Nephron progenitor cell (in vitro differentiated cells): ENCODE measurements around the gene ALKBH1.
"Not testable (repeated sequence)": the region's sequence is repeated elsewhere in the genome, so short reads cannot be mapped to it uniquely, and the experiment has no call there.

ENCODE experiments used
- DNase-seq: peaks from one replicate; pipeline ENCODE4 v3.0.0; 2021
- H3K27ac Mint-ChIP-seq: 2 replicates; pipeline ENCODE4 v1.8.0; 2021; ENCODE audit warnings: mild to moderate bottlenecking, moderate library complexity, mixed read lengths
- H3K27me3 Mint-ChIP-seq: 2 replicates; pipeline ENCODE4 v1.8.0; 2021; ENCODE audit warnings: mild to moderate bottlenecking, low read depth, mixed read lengths; ENCODE audit not compliant: poor library complexity
- H3K36me3 Mint-ChIP-seq: 2 replicates; pipeline ENCODE4 v1.8.0; 2021; ENCODE audit warnings: low read depth, mixed read lengths
- H3K4me1 Mint-ChIP-seq: 2 replicates; pipeline ENCODE4 v1.8.0; 2021; ENCODE audit warnings: mixed read lengths
- H3K4me3 Mint-ChIP-seq: 2 replicates; pipeline ENCODE4 v1.8.0; 2021; ENCODE audit warnings: mild to moderate bottlenecking, moderate library complexity, mixed read lengths
- H3K9me3 Mint-ChIP-seq: 2 replicates; pipeline ENCODE4 v1.8.0; 2021; ENCODE audit warnings: mild to moderate bottlenecking, moderate library complexity, mixed read lengths
- CTCF ChIP-seq: fragments of 200-600 bp; sonication (generic); IDR thresholded peaks from 2 replicates; pipeline ENCODE4 v1.5.0; 2021; ENCODE audit warnings: antibody characterized with exemption

Gene ALKBH1

GRCh38 chr14:77667331-77667730 lies 40.5 kb downstream of the ALKBH1 start:
- Mint-ChIP-seq H3K9me3 (no peaks in the 10 kb centered on the region), H3K27ac (no peak overlapping the region)
- no peak for TF ChIP-seq CTCF

GRCh38 chr14:77663293-77663692 lies 44.5 kb downstream of the ALKBH1 start:
- H3K27ac Mint-ChIP-seq, result peak overlapping the region; percentile 38

More at GRCh38 chr14:77667331-77667730, 40.5 kb downstream of the ALKBH1 start:
- no peaks in the 10 kb centered on the region for H3K27me3 Mint-ChIP-seq
- DNase-seq, result no peak
- H3K4me3 Mint-ChIP-seq, result no peak overlapping the region
- peaks cover 5% of the 10 kb centered on the region for H3K4me1 Mint-ChIP-seq
- no peaks in the 10 kb centered on the region for H3K36me3 Mint-ChIP-seq

DNA sequence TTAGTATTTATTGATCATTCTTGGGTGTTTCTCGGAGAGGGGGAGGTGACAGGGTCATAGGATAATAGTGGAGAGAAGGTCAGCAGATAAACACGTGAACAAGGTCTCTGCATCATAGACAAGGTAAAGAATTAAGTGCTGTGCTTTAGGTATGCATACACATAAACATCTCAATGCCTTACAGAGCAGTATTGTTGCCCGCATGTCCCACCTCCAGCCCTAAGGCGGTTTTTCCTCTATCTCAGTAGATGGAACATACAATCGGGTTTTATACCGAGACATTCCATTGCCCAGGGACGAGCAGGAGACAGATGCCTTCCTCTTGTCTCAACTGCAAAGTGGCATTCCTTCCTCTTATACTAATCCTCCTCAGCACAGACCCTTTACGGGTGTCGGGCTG lies 46.3 kb downstream of the ALKBH1 start:
- H3K4me3 Mint-ChIP-seq, DNase-seq, H3K36me3 Mint-ChIP-seq, H3K9me3 Mint-ChIP-seq, H3K27me3 Mint-ChIP-seq: not testable (repeated sequence)
- peaks cover 34% of the 10 kb centered on the region for H3K4me1 Mint-ChIP-seq
- H3K27ac Mint-ChIP-seq, result peak overlapping the region; percentile 90

More at GRCh38 chr14:77663293-77663692, 44.5 kb downstream of the ALKBH1 start:
- H3K4me1 Mint-ChIP-seq, result peaks cover 29% of the 10 kb centered on the region
- DNase-seq, result no peak
- TF ChIP-seq CTCF, result no peak
- H3K27me3 Mint-ChIP-seq, result peaks cover 4% of the 10 kb centered on the region
- H3K9me3 Mint-ChIP-seq, result no peaks in the 10 kb centered on the region
- H3K36me3 Mint-ChIP-seq, result no peaks in the 10 kb centered on the region
- H3K4me3 Mint-ChIP-seq, result no peak overlapping the region

DNA sequence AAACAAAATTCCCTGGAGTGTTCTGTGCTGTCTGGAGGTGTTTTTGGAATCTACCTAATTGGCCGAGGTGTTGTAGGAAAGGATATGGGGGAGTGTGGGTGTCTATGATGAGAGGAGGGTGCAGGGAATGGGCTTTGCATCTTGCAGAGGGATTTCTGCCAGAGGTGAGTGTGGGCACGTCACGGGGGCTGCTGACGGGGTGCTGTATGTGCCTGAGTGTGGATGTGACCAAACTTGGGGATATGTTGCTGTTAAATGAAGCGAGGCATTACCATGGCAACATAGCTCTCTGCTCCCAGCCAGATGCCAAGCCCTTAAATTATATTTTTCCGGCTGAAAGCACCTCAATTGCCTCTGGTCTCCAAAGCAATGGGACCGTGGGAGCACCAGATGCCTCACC lies 47.1 kb downstream of the ALKBH1 start:
- Mint-ChIP-seq H3K27ac (peak overlapping the region; percentile 90), H3K27me3 (peaks cover 4% of the 10 kb centered on the region), H3K4me3 (peak overlapping the region; percentile 54), H3K36me3 (no peaks in the 10 kb centered on the region), H3K9me3 (no peaks in the 10 kb centered on the region), H3K4me1 (peaks cover 34% of the 10 kb centered on the region)
- DNase-seq, result no peak
- TF ChIP-seq CTCF, result no peak

DNA sequence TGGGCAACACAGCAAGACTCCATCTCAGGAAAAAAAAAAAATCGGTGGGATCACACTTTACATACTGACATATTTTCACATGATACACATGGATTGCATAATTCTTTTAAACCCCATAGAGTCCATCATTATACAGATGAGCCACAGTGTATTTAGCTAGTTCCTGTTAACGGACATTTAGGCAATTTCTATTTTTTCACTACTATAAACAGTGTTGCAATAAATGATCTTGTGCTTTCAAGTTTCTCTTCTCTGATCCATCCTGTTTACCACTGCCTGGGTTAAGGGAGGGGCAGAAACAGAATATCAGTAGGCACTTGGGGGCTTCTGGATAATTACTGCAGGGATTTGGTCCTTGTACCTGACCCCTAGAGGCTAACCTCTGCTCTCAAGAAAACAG lies 48.0 kb downstream of the ALKBH1 start:
- H3K4me3 Mint-ChIP-seq, result no peak overlapping the region
- H3K4me1 Mint-ChIP-seq, result peaks cover 41% of the 10 kb centered on the region
- no peak for DNase-seq
- no peaks in the 10 kb centered on the region for H3K9me3 Mint-ChIP-seq
- H3K36me3 Mint-ChIP-seq, result no peaks in the 10 kb centered on the region
- no peak for TF ChIP-seq CTCF
- H3K27ac Mint-ChIP-seq, result peak overlapping the region; percentile 28
- H3K27me3 Mint-ChIP-seq, result peaks cover 4% of the 10 kb centered on the region

- DNase-seq, result no peak
- no peaks in the 10 kb centered on the region for H3K9me3 Mint-ChIP-seq
- H3K4me3 Mint-ChIP-seq, result no peak overlapping the region
- H3K4me1 Mint-ChIP-seq, result peaks cover 52% of the 10 kb centered on the region
- TF ChIP-seq CTCF, result no peak
- H3K27ac Mint-ChIP-seq, result no peak overlapping the region
- H3K27me3 Mint-ChIP-seq, result peaks cover 4% of the 10 kb centered on the region
- H3K36me3 Mint-ChIP-seq, result no peaks in the 10 kb centered on the region
Observed at GRCh38 chr14:77657280-77657679, 50.5 kb downstream of the ALKBH1 start.
